ENCODE results near the gene EXOC4.
"Not testable (repeated sequence)": the region's sequence is repeated elsewhere in the genome, so short reads cannot be mapped to it uniquely, and the experiment has no call there.

The EXOC4 gene

DNA sequence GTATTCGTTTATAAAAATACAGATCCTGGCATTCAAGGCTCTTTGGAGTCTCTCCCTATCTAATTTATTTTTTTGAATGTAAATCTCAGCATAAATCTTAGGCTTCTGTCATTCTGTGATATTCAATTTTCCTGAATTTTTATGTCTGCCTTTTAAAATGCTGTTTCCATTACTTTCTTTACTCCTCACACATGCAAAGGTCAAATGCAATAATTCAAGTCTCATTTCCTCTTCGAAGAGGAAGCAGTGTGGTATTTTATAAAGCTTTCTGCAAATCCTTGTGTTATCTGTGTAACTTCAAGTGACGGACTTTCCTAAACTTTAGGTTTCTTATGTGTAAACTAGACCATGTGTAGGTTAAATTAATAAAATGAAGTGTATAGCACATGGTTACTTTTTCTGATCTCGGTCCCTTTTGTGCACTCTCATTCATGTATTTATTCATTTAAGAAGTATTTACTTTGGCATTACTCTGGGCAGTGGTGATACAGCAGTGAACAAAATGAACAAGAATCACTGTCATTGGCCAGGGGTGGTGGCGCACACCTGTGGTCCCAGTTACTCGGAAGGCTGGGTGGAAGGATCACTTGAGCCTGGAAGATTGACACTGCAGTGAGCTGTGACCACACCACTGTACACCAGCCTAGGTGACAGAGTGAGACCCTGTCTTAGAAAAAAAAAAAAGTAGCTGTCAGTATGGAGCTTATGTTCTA lies 332.2 kb downstream of the EXOC4 start:
- DNase-seq, result no peak

DNA sequence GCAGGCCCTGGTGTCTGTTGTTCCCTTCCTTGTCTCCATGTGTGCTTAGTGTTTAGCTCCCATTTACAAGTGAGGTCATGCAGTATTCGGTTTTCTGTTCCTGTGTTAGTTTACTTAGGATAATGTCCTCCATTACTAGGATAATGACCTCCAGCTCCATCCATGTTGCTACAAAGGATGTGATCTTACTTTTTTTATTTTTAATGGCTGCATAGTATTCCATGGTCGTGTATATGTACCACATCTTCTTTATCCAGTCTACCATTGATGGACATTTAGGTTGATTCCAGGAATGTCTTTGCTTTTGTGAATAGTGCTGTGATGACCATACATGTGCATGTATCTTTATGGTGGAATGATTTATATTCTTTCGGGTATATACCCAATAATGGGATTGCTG lies 333.4 kb downstream of the EXOC4 start:
- DNase-seq, result no peak

DNA sequence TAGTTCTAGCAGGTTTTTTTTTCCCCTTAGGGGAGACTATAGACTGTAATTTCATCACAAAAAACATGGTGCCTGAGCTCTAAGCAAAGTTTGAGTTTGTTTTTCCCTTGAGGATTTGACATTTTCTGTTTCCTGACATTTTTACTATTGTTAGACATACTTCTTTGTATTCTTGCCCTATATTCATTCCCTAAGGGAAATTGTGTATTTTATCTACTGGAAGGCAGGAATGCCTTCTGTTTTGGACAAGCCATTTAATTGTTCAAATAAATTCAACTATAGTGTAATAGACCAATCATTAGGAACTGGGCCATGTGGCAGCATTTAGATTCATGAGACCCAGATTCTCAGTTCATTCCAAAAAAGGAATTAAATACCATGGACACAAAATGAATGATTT lies 335.0 kb downstream of the EXOC4 start:
- DNase-seq, result no peak

DNA sequence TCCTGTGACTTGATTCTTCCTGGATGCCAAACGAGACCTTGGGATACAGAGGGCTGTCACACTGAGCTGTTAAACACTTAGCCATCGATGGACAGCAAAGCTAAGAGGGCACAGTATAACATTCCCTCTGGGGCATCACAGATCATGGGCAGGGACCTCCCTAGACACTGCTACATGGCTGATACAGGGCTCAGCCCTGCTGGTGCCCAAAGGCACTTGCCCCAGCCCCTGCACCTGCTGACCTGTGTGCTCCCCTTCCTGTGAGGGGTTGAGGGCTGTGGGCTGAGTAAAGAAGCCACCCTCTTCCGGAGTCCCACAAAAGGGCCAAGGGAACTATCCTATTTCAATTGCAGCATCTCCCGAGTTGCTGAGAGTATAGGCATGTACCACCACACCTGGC lies 337.9 kb downstream of the EXOC4 start:
- DNase-seq, result no peak

DNA sequence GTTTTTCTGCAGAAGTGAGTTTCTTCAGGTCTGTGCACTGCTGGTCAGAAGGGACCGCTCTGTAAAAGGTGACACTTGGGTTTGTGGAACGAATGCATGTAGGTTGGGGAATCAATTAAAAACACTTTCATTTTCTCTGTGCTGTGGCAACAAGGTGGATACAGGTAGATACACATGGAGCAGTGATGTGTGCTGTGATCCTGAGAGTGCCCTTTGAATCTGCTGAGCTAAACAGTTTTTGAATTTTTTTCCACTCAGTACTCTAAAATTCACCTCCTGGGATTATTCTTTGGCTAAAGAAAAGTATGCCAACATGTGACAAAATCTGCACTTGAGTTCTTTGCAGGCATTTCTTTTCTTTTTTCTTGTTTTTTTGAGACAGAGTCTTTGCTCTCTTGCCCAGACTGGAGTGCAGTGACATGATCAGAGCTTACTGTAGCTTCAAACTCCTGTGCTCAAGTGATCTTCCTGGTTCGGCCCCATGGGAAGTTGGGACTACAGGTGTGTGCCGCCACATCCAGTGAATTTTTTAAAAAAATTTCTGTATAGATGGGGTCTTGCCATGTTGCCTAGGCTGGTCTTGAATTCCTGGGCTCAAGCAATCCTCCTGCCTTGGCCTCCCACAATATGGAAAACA lies 338.9 kb downstream of the EXOC4 start:
- DNase-seq, result no peak

DNA sequence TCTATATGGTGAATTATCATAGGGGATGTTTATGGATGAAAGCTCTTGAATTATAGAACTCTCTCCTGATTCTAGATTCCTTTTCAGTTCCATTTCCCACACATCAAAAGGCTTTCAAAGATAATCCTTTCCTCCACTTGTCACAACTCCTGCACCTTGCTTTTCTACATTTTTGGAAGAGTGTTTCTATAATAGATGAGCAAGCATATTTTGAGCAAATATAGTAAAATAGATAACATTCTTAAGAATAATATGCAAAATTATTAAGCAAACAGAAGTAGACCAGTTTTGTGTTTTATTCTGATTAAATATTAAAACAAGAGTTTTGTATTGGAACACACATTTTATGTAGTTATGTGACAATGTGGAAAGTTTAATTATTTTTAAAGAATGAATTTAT lies 340.7 kb downstream of the EXOC4 start:
- no peak for DNase-seq

DNA sequence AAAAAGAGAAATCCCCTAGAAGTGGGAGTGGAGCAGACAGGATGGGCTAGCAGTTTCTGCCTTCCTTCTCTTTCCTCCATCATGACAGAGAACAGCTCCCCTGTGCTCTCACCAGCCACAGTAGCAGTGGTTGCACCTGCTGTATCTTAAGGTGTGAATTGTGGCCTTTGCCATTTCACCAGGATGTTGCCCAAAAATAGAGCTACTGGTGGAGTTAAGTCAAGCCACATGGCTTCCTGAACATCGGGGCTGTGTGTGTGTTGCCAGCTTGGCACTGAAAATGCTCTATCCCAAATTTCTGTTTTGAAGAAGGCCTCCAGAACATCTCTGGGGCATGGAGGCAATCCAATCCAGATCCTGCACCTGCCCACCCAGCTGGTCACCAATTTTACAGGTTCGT lies 348.7 kb downstream of the EXOC4 start:
- no peak for DNase-seq

DNA sequence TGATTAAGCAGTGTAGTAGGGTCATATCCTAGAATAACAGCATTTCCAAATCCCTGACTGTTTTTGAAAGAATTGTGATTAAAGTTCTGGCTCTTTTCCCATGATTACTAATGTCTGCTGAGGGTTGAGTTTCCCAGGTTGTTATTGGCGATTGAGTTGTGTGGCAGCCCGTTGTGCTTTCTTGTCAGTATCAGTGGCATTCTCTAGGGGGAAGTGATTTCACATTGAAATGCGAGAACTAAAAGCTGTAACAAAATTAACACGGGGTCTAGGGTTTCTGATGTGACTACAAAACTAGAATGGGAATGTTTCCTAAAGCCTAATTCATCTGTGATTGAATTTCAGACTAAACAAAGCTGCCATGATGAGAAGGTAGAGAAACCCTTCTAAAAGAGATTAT lies 349.4 kb downstream of the EXOC4 start:
- DNase-seq, result no peak

DNA sequence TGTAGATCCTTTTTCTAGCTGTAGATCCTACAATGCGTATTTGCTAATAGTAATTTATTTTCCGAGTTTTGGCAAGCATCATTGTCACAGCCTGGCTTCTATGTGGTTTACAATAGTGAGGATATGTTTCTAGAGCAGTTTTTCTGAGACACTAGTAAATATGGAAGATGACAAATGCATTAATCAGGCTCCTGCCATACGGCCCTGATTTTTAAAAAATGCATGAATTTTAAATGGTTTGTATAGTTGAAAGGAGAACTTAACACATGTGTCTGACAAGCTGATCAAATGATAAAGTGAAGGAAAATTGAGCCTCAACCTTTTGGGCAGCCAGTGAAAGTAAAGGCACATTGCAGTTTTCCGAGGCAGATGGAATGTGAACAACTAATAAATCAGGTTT lies 354.1 kb downstream of the EXOC4 start:
- DNase-seq, result no peak

DNA sequence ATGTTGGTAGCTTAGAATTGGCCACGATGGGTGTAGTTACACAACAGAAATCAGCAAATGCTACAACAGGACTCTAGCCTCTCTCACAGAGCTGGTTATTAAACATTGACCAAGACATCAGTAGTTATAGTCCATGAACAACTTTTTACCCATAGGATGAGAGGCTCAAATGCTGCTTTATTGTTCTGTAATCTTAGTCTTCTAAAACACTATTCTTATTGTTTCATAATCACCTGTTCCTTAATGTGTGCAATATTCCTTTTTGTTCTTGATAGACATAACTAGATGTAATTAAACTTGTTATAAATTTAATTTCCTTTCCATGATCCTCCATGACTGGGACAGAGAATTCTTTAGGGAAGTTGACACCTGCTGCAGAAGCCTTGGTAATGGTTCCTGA lies 356.9 kb downstream of the EXOC4 start:
- no peak for DNase-seq

DNA sequence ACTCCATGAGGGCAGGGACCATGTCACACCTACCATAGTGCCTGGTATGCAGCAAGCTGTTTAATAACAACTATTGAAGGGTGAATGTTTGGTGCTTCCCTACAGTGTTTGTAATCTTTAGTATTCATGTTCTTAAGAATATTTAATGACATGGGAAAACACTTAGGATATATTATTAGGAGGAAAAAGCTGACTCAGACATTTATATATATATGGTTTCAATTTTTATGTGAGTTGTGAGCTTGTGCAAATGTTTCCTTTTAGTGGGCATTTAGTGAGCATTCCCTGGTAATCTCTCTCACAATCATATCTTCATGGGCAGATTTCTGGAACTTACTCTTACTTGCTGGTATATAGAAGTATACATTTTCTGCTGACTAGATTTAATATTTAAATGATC lies 359.1 kb downstream of the EXOC4 start:
- no peak for DNase-seq

DNA sequence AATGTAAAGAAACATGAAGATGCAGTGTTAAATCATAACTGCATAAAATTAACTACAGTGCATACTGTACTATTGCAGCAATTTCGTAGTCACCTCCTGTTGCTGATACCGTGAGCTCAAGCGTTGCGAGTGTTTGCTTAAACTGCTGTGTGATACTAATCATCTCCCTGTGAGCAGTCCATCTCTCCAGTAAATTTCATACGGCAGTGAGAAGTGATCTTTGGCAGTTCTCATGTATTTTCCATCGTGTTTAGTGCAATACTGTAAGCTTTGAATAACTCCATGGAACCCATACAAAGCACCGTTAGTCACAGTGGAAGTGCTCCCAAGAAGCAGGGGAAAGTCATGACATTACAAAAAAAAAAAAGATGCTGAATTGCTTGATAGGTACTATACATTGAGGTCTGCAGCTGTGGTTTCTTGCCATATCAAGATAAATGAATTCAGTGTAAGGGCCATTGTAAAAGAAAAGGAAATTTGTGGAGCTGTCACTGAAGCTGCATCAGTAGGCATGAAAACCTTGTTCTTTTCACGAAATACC lies 360.4 kb downstream of the EXOC4 start:
- no peak for DNase-seq

DNA sequence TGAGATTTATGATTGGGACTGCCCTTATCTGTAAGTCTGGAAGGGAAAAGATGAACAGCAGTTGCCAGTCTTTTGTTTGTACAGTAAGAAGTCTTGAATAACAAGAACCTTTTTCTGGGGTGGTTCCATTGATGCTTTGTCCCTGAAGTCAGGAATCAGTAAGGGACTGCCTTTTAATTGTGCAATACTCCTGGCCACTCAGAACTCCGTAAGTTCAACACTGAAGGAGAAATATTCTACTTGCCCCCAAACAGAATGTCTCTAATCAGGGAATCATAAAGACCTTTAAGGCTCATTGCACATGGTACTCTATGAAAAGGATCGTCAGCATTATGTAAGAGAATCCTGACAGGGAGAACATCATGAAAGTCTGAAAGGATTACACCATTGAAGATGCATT lies 361.4 kb downstream of the EXOC4 start:
- DNase-seq, result no peak

DNA sequence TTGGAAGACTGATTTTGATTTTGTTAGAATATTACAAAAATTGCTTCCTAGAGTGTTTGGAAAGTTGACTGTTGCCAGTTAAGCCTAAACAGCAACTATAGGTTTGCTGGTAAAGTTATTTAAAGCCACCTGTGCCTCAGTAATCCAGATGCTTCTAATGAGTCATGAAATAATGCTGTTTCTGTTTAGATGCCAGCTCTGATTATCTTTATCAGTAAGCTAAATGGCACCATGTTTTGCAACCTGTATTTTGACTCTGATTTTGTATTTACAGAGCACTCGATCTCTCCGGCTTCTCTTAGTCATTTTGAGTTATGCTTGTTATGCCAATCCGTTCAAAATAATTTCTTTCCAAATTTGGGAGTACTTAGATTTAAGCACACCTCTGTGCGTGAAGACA lies 366.1 kb downstream of the EXOC4 start:
- no peak for DNase-seq

DNA sequence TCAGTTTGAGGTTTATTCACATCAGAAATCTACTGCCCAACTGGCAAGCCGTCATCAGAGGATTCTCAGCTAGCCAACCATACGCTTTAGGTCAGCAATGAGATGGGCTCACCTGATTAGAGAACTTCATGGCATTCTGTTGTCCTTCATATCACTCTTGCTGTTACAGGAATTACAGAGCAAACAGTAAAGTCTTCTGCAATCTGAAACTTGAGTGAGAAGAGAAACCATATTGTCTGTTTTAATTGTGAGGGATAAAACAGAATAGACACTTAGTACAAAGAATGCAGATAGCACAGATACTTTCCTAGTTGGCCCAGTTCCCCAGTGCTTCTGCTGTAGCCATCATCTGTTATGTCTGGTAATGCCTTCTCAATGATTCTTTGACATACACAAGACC lies 366.6 kb downstream of the EXOC4 start:
- no peak for DNase-seq

DNA sequence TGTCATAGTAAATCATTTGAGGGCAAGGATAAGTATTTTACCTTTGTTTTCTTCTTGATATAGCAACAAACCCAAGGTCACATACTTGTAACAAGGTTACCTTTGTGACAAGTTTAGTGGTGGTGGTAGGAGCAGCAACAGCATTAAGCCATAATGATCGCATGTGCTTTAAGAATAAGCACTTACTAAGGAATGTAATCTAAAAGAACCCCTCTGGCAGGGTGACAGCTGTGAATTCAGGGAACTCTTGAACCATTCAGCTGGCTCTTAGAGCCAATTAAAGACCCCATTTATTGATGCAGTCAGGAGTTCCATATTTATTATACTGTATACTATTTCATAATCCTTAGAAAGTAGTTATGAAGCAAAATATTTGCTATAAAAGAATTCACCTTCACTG lies 370.8 kb downstream of the EXOC4 start:
- no peak for DNase-seq

DNA sequence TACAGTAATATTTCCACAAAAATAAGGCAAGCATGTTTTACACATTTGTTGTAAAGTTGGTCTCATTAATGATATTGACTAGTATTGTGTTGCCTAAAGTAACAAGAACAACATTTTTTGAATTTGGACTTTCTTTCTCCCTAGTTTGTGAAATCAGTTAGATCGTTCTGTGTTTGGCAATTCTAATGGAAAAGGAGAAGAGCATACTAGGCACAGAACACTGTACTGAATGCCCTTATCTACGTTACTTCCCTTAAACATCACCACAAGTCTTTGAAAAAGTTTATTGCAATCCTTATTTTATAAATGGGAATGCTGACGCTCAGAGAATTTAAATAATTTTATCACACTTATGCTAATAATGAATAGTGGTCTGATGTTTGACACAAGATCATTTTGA lies 372.2 kb downstream of the EXOC4 start:
- no peak for DNase-seq

DNA sequence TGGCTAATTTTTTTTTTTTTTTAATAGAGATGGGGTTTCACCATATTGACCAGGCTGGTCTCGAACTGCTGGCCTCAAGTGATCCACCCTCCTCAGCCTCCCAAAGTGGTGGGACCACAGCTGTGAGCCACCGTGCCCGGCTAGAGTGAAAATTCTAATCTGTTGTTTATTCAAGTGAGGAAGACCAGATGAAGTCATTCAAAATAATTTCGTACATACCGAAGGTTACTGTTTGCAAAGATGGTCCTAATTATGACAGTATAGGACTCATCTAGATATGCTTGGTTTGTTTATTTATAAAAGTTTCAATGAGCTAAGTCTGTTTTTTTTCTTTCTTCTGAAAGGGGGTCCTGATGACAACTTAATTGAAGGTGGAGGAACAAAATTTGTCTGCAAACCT lies 376.8 kb downstream of the EXOC4 start:
- no peak for DNase-seq

DNA sequence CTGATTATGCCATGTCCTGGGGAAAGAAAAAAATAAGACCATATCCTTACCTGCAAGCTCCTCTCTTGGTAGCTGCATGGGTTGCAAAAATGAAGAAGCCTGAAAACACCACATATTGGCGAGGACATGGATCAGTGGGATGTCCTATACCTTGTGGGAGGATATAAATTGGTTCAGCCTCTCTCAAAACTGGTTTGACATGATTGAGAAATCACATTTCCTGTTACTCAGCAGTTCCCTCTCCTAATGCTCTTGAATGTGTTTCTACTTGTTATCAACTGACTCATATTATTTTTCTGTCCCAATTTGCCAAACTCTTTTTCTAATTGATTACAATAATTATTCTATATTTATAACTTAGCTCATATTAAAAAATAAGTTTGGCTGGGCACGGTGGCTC lies 380.2 kb downstream of the EXOC4 start:
- DNase-seq, result no peak

DNA sequence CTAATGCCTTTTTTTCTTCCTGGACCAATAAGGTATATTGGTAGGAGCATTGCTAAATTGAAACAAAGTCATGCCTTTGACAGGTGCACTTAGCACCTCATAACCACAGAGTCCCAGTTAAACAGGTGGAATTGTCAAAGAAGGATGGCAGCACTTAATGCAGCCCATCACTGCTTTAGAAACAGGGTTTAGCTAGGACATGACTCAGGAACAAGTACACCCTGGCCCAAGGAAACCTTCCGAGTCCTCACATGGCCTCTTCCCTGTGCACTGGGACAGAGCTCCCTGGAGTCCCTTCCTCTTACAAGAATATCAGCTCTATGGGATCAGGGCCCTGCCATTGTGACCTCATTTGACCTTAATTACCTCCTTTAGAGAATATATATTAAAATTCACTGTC lies 382.7 kb downstream of the EXOC4 start:
- no peak for DNase-seq

DNA sequence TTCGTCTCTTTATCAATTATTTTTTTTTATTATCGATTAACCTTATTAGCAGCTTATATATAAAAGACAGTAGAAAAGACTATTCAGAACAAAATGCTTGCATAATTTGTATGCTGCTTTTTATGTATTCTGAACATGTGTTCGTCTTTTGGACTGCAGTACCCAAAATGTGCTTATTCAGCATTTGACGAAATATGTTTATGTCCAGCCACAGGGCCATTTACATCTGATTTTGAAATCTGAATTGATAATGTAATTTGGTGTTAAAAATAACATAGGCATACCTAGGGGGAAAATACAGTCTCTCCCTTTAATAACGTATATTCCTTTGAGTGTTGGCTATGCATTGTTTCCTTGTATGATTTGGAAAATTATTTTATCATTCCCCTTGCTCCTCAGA lies 386.0 kb downstream of the EXOC4 start:
- no peak for DNase-seq

DNA sequence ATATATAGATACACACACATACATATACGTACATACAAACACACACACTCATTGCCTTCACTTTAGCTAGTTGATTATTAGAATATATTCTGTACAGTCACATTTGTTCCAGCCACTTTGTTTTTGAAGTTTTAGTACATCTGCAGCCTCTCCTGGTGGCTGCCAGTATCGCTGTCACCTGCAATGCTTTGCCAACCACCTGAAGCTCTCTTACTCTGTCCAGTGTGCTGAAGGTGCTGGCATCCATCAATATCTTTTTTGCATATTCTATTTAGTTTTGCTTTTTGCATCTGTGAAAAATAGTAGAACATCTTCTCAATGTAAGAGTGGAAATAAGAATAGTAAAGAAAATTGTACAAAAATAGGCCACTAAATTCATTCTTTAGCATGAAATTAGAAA lies 388.6 kb downstream of the EXOC4 start:
- DNase-seq, result no peak

DNA sequence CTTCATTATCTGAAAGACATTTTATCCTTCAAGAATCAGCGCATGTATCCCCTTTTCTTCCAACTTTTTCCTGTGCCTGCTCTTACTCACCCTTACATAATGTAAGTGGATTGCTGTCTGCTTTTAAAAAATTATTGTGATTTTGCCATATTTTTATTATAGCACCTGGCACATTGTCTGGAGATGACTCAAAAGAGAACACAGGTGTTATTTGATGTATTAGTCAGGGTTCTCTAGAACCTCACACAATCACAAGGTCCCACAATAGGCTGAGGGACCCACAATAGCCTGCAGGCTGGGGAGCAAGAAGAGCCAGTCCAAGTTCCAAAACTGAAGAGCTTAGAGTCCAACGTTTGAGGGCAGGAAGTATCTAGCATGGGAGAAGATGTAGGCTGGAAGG lies 390.0 kb downstream of the EXOC4 start:
- DNase-seq, result no peak

DNA sequence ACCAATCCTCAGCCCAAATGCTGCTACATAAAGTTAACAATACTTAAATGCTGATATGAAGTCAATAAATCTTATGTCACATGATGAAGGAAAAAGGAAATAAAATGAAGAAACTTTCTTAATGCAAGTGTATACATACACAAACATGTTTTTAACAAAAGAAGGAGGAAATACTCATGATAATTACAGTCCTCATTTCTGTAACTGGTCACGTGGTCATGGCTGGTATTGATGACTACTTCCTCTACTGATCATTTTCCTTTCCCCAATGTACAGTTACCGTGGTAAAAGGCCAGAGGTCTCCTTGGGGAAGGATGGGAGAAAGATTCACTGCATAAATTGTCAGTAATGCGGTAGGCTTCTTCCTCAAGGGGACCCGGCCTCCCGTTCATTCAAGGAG lies 390.8 kb downstream of the EXOC4 start:
- not testable (repeated sequence) for DNase-seq

DNA sequence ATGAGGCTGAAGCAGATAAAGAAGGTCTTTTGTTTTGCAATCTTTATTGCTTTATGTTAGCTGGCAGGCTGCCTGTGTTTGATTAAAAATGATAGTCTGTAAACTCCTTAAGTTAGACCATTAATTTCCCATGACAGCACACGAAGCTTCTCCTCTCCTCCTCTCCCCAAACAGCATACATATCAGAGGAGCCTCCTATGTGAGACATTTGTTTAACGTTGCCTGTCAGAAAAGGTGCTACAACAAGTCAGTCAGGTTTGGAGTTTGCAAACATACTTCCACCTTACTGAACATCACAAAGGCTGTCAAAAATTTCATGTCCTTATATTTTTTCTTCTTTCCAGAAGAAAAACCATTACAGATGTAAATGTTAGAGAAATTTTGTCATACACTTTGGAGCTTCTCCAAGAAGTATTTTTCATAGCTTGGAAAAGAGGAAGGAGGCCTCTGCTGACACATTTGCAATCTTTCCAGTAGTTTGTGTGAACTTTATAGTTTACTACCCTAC lies 393.1 kb downstream of the EXOC4 start:
- DNase-seq, result no peak
